ENCODE results near the gene SOCS1.

DNA sequence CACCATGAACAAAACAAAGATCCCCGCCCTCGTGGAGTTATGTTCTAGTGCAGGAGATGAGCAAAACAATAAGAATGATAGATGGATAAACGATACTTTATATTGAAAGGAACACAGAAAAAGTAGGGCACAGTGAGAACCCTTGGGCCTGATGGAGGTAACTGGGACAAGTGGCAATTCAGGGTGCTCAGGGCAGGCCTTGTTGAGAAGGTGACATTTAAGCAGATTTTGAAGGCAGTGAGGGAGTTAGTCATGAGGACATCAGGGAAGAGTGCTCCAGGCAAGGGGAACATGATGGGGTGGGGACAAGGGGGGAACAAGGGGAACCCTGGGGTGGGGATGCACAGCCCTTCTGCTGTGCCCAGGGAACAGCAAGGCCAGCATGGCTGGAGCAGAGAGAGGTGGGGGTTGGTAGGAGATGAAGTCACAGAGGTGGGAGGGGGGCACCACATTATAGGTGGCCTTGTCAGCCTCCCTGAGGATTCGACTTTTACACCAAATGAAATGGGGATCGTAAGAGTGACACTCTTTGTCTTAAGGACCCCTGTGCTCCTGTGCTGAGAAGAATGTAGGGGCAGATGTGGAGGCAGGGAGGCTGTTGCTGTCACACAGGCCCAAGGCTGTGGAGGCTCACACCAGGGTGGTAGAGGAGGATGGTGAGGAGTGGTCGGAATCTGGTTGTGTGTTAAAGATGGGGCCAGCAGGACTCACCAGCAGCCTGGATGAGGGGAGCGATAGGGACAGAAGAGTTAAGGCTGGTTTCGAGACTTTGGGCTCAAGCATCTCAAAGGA, 34.3 kb upstream of the SOCS1 start:
- no peak for TF ChIP-seq TAF1 (IDR thresholded peaks at IDR 0.05; ENCODE audit: borderline replicate concordance, low read depth, low read length)
- no peak for TF ChIP-seq POLR2A (IDR thresholded peaks at IDR 0.05; ENCODE audit: low read depth, low read length)
- TF ChIP-seq POLR2AphosphoS5 (IDR thresholded peaks at IDR 0.05; ENCODE audit: low read depth, low read length), result no peak

Measured in GM12892 (cell line).